ENCODE results near the gene MARVELD2.

The MARVELD2 gene

GRCh38 chr5:69493396-69494133 lies 78.6 kb downstream of the MARVELD2 start:
- no peak for DNase-seq
